HG03196 (cell line): ENCODE results near the gene LRRC27.
"Not testable (repeated sequence)": the region's sequence is repeated elsewhere in the genome, so short reads cannot be mapped to it uniquely, and the experiment has no call there.

Experiments
- ATAC-seq: cut with Tn5 transposase; IDR thresholded peaks from one replicate; pipeline ENCODE4 v1.9.1; 2021; ENCODE audit not compliant: unreplicated experiment

The LRRC27 gene

GRCh38 chr10:132331601-132332432 lies at the start of gene LRRC27:
LRRC27 (plus strand) TSS chr10:132332193; CDS start chr10:132333525, 1,332 bp downstream.
- peak; percentile 72 for ATAC-seq

- ATAC-seq = no peak
These were observed 49.1 kb upstream of the LRRC27 start for GRCh38 chr10:132282667-132283603.

GRCh38 chr10:132283604-132284382 lies 48.2 kb upstream of the LRRC27 start:
- ATAC-seq = no peak

GRCh38 chr10:132289439-132289838 lies 42.6 kb upstream of the LRRC27 start:
- no peak for ATAC-seq

- no peak for ATAC-seq
These were observed 41.4 kb upstream of the LRRC27 start for GRCh38 chr10:132290631-132291030.

- no peak for ATAC-seq
These were observed 40.2 kb upstream of the LRRC27 start for GRCh38 chr10:132291826-132292225.

- ATAC-seq = no peak
These were observed 39.4 kb upstream of the LRRC27 start for GRCh38 chr10:132292287-132293200.

GRCh38 chr10:132293201-132293812 lies 38.7 kb upstream of the LRRC27 start:
- ATAC-seq = no peak

- ATAC-seq = no peak
These were observed 38.0 kb upstream of the LRRC27 start for GRCh38 chr10:132293813-132294520.

- ATAC-seq = no peak
These were observed 37.3 kb upstream of the LRRC27 start for GRCh38 chr10:132294561-132295318.

- ATAC-seq = not testable (repeated sequence)
These were observed 36.5 kb upstream of the LRRC27 start for GRCh38 chr10:132295481-132295880.

GRCh38 chr10:132296666-132297443 lies 35.1 kb upstream of the LRRC27 start:
- ATAC-seq = no peak

- ATAC-seq = no peak
These were observed 34.5 kb upstream of the LRRC27 start for GRCh38 chr10:132297526-132297925.

- ATAC-seq = no peak
These were observed 33.7 kb upstream of the LRRC27 start for GRCh38 chr10:132298038-132298881.

GRCh38 chr10:132299371-132300336 lies 32.3 kb upstream of the LRRC27 start:
- no peak for ATAC-seq
